Muscle of arm (tissue), 12 donors: Measurements from ENCODE around the gene LDLRAD3. TPM values are rescaled to one million over a fixed set of nuclear protein-coding genes. Genes with fewer than 3 reads are reported as not detected.
A peak's percentile ranks its signal among the peaks of the same experiment; 100 is the strongest.
"Not testable (repeated sequence)": the region's sequence is repeated elsewhere in the genome, so short reads cannot be mapped to it uniquely, and the experiment has no call there.

Experiments
- DNase-seq: peaks from one replicate; pipeline ENCODE4 v3.0.0-alpha.2; 2013
- polyA plus RNA-seq, 12 donors: library from polyadenylated mRNA; unstranded; fragments of 120-200 nt; gene quantifications; one replicate each; pipeline ENCODE4 v1.2.1, GENCODE V29; 2013; ENCODE audit not compliant: insufficient read length in 12 of 12

The LDLRAD3 gene
- polyA plus RNA-seq, 12 donors, result 18.9 to 29.9 (median 25.4) TPM; not detected in 1

DNA sequence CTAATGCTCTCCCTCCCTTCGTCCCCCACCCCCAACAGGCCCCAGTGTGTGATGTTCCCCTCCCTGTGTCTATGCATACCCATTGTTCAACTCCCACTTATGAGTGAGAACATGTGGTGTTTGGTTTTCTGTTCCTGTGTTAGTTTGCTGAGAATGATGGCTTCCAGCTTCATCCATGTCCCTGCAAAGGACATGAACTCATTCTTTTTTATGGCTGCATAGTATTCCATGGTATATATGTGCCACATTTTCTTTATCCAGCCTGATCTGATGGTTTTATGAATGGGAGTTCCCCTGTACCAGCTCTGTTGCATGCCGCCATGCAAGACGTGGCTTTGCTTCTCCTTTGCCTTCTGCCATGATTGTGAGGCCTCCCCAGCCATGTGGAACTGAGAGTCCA lies 102.1 kb downstream of the LDLRAD3 start:
- DNase-seq, result not testable (repeated sequence)

DNA sequence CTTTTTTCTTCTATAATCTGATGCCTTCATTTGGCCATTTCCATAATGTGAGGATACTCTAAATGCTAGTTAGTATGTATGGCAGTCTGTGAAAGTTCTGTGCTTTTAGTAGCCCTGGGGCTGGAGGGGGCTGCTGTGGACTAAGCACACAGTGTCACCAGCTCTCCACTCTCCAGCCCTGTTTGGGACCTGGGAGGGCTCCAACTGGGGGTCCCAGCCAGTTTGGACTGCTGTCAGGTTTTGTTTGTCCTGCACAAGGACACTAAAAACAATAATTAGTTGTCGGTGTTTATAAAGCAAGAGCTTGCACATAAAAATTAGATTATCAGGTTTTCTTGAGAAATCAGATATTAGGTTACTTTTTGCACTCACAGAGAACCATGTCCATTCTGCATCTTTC lies 103.1 kb downstream of the LDLRAD3 start:
- no peak for DNase-seq

DNA sequence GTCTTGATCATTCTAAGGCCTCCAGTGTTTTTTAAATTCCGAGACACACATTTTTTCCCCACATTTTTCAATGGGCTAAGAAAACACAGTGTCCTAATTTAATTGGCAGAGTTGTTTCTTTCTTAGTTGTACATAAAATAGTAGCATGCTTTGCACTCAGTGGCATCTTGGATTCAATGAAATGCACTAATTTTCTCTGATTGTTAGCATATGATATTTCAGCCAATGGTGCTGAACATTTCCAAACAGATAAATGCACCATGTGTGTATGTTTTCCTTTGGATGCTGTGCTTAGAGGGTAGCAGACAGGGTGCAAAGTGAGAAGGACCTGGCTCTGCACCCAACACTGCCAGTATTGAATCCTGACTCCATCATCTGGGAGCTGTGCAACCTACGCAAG lies 103.5 kb downstream of the LDLRAD3 start:
- DNase-seq, result no peak

DNA sequence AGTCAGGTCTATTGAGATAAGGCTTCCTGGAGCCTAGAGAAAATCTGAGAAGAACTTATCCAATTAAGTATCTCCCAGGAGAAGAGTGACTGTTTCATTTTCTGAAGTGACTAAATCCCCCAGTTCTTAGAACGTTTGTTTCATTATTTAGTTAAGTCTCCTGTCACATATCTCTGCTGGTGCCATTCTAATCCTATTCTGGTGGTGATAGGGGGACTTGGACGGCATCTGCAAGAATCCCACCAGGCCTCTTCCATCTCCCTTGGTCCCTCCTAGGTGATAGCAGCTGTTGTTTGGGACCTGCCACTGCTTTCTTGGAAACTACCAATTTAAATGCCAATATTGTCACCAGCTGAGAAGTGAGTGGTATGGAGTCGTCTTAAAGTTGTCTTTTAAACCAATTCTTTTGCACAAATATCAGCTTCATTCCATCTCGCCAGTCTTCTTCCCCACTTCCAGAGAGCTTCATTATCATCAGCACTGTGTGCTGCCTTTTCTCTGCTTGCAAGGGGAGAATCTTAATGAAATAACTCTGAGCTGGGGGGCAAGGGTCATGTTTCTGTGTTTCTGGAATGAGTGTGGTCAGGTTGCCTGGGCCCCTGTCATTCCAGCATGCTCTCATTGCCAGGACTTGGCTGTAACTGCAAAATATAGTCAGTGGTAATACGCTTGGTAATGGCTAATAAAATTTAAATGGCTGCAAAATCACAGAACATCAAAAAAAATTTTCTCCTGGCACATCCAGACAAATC lies 104.8 kb downstream of the LDLRAD3 start:
- no peak for DNase-seq

- no peak for DNase-seq
Measured at GRCh38 chr11:36051235-36052144, 107.6 kb downstream of the LDLRAD3 start.

GRCh38 chr11:36053281-36053680 lies 109.4 kb downstream of the LDLRAD3 start:
- no peak for DNase-seq

GRCh38 chr11:36053862-36054261 lies 110.0 kb downstream of the LDLRAD3 start:
- DNase-seq, result no peak

DNA sequence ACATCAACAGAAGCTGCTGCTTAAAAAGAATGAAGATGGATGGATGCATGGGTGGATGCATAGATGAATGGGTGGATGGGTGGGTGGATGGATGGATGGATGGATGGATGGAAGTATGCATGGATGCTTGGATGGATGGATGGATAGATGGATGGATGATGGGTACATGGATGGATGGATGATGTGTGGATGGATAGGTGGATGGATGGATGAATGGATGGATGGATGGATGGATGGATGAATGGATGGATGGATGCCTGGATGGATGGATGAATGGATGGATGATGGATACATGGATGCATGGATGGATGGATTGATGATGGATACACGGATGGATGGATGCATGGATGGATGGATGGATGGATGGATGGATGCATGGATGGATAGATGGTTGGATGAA lies 110.8 kb downstream of the LDLRAD3 start:
- DNase-seq, result no peak

DNA sequence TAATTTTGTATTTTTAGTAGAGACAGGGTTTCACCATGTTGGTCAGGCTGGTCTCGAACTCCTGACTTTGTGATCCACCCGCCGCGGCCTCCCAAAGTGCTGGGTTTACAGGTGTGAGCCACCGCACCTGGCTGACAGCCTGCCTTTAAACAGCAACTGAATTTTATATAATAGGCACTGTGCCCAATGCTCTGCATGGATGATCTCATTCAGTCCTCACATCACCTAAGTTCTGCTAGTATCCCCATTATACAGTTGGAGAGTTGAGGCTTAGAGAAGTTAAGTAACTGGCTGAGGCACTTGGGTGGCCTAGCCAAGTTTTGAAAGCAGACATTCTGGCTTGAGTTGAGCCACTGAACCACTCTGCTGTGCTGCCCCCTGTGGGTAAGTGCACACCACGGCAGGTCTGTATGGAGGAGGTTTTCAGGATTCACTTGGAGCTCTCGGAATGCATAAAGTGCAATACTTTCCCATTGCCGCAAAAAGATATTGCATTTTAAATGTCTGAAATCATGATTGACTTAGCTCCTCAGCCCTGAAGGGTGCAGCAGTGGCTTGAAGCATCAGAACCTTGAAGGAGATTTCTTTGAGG lies 112.4 kb downstream of the LDLRAD3 start:
- no peak for DNase-seq

DNA sequence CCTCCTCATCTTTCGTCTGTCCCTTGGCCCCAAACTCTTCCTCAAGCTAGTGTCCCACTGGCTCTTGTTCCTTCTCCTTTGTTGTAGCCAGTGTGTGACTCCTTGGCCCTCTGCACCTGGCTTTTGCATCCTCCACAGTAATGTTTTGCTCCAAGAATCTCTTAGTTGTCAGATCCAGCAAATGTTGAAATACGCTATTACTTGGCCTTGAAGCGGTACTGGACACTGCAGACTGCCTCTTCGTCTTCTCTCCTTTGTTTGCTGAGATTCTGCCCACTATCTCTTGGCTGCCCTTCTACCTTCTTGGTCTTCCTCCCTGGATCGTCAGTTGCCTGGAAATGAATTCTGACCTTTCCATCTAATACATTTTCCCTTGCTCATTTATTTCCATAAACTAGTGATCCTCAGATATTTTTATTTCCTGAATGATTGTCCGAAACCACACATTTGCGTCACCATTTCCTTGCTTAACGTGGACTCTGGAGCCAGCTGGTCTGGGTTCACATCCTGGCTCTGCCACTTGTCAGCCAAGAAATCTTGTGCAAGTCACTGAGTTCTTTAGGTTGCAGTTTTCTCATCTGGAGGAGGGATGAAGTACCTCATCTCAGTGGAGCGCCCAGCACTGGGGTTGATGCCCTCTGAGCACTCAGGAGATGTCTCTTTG lies 113.6 kb downstream of the LDLRAD3 start:
- DNase-seq, result peak; percentile 69

- no peak for DNase-seq
Measured at GRCh38 chr11:36059660-36060059, 115.8 kb downstream of the LDLRAD3 start.

- DNase-seq, result no peak
Measured at GRCh38 chr11:36060926-36061325, 117.1 kb downstream of the LDLRAD3 start.

DNA sequence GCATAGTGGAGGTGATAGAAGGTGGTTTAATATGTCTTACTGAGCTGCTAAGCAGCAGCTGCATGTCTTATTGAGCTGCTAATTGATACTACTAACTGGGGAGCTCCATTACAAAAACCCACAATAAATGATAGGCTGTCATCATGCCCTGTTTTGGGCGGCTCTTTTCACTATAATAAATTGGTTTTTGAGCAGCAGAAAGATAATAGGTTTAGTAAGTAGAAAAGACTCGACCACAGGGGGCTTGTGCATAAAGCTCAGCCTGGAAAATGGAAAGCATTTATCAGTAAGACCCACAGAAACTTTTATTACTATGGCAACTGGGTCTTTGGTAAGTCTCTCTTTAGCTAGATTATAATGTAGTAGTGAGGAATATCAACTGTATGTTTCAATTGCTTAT lies 117.6 kb downstream of the LDLRAD3 start:
- no peak for DNase-seq

GRCh38 chr11:36062796-36063365 lies 119.0 kb downstream of the LDLRAD3 start:
- DNase-seq, result no peak

DNA sequence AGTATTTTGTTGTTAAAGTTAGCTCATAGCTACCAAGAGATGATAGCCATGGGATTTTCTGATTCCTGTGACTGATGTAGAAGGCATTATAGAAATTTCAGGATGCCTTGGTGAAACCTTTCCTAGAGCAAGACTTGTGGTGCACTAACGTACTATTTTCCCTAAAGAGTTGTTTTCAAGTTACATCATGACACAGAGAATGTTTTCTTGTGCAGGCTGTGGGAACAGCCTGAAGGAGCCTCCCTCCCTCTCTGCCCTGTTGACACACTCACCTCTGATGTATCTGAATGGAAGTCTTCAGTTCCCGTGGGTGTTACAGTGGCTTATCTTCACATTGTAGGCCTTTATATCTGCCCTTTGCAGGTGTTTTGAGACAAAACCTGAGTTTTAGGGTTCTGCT lies 121.6 kb downstream of the LDLRAD3 start:
- DNase-seq, result no peak

- no peak for DNase-seq
Measured at GRCh38 chr11:36066891-36067290, 123.0 kb downstream of the LDLRAD3 start.

- no peak for DNase-seq
Measured at GRCh38 chr11:36069576-36070212, 125.8 kb downstream of the LDLRAD3 start.

- no peak for DNase-seq
Measured at GRCh38 chr11:36070213-36070953, 126.5 kb downstream of the LDLRAD3 start.

GRCh38 chr11:36070954-36071330 lies 127.1 kb downstream of the LDLRAD3 start:
- DNase-seq, result no peak

DNA sequence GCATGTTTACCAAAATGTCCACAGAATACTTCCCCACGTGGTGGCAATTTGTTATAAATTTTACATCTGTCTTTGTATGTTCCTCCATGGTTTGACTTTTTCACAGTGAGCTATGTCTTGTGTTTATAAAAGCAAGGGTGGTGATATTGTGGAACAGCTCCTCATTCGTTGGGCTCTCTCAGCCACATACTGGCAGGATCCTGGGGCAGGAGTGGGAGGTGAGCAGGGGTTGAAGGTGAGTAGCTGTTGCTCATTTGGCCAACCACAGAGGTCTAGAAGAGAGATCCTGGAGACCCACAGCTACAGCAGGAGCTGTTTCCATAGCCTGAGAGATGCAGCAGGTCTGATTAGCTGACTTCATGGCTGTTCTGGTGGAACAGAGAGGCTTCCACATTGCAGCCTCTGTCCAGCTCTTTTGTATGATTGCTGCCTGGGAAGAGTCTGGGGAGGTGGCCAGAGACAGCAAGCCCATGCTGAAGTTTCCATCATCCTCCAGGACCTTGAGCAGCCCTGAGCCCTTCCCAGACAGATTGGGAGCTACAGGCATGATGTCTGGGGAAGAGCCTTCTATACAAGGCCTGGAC lies 128.1 kb downstream of the LDLRAD3 start:
- DNase-seq, result no peak
